B cell (primary cell): ENCODE data around the gene EZH2.

Experiments used
- EZH2 ChIP-seq: IDR thresholded peaks from 2 replicates; pipeline ENCODE4 v1.6.1; 2012; ENCODE audit warnings: borderline replicate concordance, low read depth, mild to moderate bottlenecking, moderate library complexity, low read length; ENCODE audit not compliant: insufficient read depth, poor library complexity, severe bottlenecking
- TF ChIP-seq, protein P1 (sequence below): fragments of 200-600 bp; IDR thresholded peaks from one replicate; pipeline ENCODE4 v1.8.0; 2022; ENCODE audit warnings: antibody characterized with exemption, mild to moderate bottlenecking

GRCh38 chr7:148929176-148929575 is 45.1 kb upstream of the EZH2 start:
- TF ChIP-seq EZH2, result no peak
- TF ChIP-seq, protein P1, sequence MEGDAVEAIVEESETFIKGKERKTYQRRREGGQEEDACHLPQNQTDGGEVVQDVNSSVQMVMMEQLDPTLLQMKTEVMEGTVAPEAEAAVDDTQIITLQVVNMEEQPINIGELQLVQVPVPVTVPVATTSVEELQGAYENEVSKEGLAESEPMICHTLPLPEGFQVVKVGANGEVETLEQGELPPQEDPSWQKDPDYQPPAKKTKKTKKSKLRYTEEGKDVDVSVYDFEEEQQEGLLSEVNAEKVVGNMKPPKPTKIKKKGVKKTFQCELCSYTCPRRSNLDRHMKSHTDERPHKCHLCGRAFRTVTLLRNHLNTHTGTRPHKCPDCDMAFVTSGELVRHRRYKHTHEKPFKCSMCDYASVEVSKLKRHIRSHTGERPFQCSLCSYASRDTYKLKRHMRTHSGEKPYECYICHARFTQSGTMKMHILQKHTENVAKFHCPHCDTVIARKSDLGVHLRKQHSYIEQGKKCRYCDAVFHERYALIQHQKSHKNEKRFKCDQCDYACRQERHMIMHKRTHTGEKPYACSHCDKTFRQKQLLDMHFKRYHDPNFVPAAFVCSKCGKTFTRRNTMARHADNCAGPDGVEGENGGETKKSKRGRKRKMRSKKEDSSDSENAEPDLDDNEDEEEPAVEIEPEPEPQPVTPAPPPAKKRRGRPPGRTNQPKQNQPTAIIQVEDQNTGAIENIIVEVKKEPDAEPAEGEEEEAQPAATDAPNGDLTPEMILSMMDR, result no peak
